HG02763 (cell line): ENCODE measurements around the gene FAM83E.
"Not testable (repeated sequence)": the region's sequence is repeated elsewhere in the genome, so short reads cannot be mapped to it uniquely, and the experiment has no call there.

ENCODE experiments used
- ATAC-seq: cut with Tn5 transposase; IDR thresholded peaks from one replicate; pipeline ENCODE4 v1.9.1; 2021; ENCODE audit warnings: mild to moderate bottlenecking, moderate library complexity; ENCODE audit not compliant: unreplicated experiment

Gene FAM83E

DNA sequence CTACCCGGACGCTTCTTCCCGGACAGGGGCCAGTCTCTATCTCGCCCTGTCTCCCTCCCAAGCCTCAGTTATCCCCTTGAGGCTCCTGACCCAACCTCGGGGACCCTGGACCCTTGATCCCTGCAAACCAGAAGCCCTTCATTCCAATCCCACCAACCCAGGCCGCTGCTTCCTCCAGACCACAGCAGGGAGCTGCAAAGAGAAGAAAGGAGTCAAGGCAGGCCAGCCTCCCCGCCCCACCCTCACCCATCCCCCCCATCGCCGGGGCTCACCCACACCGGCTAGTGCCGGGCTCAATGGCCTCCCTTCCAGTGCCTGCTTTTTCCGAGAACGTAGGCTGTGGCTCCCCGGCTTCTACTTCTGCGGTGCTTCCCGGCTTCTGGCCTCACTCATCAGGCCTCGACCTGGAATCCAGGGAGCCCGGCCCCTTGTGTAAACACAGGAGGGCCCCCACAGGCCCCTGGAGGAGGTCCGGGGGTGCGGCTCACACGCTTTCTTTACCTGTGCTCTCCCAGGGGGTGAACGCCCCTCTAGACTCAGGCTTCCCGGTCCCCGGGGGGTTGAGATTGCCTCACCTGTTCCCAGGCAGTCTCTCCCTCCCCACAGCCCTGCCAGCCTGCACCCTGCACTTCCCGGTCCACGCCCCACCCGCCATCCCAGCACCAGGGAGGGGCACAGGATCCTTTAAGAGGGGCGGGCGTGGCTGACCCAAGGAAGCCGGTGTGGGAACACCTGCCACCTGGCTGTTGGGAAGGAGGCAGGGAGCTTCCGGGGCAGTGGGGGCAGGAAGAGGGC lies at the start of gene FAM83E:
Gene FAM83E, minus strand, starts transcription at position 641 of the 795 bp plus-strand sequence. CDS start 1,704 bp downstream, outside the sequence.
- ATAC-seq, result no peak

DNA sequence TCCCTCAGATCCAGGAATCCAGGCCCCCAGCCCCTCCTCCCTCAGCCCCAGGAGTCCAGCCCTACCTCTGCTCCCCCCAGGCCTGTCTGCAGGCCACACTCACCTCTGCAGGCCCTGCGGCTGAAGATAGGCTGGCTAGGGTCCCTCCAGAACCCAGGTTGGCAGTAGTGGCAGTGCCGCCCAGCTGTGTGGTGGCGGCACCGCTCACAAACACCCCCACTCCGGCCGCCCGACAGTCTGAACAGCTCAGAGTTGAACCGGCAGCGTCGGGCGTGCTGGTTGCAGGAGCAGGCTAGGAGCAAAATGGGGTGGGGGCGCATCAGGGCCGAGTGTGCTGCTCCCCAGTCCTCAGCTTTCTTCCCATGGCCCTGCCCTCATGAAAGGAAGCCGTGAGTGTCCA lies 49.6 kb upstream of the FAM83E start:
- ATAC-seq, result no peak

DNA sequence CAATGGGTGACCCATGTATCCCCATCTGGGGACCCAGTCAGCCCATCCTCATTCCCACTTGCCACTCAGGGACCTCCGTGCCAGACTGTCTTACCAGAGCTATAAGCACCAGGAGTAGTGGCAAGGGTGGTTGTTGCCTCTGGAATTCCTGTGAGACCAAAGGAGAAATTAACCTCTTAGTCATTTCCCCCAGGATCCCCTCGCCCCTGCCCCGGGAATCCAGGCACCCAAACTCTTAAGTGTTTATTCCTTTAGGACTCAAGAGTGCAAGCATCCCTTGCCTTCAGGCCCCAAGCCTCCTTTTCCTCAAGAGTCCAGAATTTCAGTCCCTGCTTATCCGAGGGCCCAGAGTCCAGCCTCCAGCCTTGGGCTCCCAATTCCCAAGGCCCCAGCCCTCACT lies 48.8 kb upstream of the FAM83E start:
- ATAC-seq, result no peak

DNA sequence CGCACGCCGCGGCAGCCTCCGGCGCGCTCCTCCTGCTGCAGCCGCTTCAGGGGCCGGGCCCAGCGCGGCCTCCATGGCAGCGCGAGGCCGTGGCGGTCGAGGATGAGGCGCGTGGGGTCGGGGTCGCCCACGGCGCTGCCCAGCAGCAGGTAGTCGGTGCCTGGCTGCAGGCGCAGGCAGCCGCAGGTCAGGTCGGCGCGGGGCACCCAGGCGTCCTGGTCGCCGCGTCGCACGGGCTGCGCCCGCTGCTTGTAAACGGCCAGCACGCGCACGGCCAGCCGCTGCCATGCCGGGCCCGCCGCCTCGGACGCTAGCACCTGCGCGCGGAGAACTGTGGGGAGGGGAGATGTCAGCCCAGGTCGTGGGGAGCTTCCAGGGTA lies 46.8 kb upstream of the FAM83E start:
- no peak for ATAC-seq

DNA sequence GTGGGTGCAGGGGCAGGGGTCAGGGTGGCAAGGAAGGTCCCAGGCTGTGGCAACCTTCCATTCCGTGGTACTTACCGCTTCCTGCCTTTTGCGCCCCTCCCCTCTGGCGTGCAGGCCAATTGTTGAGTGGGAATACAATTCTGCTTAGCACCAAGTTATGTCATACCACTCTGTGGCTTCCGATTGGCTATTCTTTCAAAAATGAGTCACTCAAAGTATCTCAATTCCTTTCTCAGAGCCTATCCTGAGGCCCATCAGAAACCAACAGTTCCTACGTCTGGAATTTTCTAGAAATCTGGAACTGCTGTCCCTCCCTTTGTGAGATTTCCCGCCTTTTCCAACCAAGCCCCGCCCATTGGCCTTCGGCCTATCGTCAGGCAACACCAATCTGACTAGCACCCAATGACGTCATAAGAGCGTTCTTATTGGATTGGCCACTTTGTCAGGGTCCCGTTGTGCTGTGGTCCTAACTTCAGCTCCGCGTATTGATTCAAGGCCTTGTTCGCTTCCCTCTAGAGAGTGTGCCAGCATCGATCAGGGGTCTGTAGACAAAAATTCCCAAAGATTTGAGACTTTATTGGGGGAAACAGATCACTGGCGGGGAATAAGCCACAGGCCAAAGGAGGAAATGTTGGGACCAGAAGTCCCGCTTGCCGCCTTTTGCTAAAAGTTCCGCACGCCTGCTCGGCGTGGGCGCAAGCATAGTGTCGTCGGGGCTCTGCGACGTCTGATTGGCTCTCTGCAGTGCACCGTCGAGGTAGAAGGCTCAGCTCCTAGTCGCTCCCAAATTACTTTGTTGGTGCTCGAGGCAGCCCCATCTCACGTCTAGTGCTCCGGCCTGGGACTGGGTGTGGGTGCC lies 46.2 kb upstream of the FAM83E start:
- ATAC-seq, result peak; percentile 75

DNA sequence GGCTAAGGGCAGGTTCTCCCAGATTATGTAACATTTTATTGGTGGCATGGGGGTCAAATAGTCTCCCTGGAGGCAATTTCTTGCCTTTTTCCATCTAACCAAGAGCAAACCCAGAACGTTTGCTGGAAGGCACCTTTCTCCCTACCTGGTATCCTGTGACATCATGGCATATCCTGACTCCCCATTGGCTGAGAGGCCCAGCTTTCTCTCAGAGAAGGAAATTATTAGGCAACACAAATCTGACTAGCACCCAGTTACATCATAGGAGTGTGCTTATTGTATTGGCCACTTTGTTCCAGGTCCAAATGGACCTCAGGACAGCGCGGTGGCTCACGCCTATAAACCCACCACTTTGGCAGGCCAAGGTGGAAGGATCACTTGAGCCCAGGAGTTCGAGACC lies 44.9 kb upstream of the FAM83E start:
- ATAC-seq, result no peak

DNA sequence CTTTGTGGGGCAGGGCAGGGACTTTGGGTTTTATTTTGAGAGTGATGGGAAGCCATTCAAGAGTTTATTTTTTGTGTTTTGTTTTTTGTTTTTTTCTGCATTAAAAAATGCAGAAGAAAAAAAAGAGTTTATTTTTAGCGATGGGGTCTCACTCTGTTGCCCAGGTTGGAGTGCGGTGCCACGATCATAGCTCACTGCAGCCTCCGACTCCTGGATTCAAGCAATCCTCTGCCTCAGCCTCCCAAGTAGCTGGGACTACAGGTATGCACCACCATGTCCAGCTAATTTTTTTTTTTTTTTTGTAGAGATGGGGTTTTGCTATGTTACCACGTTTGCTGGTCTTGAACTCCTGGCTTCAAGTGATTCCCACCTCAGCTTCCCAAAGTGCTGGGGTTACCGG lies 43.6 kb upstream of the FAM83E start:
- no peak for ATAC-seq

DNA sequence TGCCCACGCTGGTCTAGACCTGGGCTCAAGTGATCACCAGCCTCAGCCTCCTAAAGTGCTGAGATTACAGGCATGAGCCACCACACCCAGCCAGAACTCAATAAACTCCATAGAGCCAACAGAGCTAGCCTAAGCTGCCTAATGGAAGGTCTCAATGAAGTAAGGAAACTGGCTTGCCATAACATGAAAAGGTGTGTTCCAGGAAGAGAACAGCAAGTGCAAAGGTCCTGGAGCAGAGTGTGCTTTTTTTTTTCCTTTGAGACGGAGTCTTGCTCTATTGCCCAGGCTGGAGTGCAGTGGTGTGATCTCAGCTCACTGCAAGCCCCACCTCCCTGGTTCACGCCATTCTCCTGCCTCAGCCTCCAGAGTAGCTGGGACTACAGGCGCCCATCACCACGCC lies 43.0 kb upstream of the FAM83E start:
- ATAC-seq, result not testable (repeated sequence)

DNA sequence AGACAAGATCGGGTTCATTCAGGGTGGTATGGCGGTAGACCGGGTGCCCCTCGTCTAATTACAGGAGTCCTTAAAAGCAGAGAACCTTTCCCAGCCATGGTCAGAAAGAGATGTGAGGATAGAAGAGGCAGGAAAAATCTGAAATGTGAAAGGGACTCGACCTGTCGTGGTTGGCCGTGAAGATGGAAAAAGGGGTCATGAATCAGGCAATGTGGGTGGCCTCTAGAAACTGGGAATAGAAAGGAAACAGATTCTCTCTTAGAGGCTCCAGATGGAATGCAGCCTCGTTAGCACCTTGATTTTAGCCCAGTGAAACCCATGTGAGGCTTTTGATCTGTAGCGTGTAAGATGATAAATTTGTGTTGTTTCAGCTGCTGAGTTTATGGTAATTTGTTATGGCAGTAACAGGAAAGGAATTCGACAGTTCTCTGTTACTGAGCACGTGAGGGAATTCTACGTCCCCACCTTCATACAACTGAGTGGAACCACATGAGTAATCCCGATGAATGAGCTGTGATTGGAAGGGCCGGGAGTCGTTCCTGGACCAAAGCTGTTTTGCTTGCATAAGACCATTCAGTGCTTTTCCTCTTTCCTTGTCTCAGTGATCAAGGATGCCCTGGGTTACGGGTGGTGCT lies 42.1 kb upstream of the FAM83E start:
- ATAC-seq, result no peak

DNA sequence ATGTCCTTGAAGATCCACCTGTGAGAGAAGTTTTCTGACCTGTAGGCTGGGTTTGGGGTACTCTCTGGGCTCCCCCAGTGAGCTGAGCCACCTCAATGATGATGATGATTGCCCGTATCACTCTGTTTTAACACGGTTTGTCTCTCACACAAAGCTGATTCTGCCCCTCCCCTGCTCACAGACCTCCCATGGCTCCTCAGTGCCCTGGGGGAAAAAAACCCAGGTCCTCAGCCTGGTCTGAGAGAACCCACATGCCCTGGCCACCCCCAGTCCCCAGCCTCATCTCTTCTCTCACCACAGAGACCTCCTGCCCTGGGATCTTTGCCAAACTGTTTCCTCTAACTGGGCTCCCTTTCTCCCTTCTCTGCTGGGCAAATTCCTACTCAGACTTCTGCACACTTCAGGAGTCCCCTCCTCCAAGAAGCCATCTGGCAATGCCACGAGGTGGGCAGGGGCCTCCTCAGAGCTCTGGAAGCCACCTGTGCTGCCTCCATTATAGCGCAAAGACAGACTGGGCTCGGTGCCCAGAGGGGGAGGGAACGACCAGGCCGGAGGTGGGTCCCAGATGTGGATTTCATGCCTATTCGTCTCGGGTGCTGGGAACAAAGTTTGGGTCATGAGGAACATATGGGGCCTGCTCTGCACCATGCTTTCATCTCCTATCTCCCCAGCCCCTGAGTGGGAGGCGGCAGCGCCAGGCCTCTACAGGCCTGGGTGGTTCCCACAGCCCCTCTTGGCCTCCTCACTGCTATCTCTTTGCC lies 39.6 kb upstream of the FAM83E start:
- no peak for ATAC-seq

DNA sequence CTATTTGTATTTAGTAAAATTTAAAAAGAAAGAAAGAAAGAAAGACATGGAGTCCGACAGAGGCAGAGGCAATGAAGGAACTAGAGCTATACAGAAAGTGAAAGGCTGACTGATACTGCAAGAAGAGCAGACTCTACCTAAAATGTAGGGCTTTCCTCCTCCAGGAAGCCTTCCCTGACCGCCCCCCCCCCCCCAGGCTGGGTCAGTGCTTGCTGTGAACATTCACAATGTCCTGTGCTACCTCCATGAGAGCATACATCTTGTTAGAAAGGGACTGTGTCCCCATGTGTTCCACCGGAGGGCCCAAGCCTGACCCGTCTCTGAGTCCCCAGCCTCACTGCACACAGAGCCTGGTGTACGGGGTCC lies 36.8 kb upstream of the FAM83E start:
- ATAC-seq, result no peak

DNA sequence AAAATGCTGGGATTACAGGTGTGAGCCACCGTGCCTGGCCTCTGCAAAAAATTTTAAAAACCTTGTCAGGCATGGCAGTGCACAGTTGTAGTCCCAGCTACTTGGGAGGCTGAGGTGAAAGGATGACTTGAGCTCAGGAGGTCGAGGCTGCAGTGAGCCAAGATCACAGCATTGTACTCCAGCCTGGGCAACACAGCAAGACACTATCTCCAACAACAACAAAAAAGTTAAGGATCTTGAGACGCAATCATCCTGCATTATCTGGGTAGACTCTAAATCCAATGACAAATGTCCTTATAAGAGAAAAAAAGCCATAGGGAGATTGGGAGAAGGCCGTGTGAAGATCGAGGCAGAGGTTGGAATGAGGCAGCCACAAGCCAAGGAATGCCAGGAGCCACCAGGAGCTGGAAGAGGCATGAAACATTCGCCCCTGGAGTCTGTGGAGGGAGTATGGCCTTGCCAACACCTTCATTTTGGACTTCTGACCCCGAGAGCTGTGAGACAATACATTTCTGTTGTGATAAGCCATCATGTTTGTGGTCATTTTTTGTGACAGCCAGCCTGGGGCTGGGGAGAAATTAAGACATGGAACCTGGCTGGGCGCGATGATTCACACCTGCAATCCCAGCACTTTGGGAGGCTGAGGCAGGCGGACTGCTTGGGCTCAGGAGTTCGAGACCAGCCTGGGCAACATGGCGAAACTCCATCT lies 36.3 kb upstream of the FAM83E start:
- no peak for ATAC-seq

DNA sequence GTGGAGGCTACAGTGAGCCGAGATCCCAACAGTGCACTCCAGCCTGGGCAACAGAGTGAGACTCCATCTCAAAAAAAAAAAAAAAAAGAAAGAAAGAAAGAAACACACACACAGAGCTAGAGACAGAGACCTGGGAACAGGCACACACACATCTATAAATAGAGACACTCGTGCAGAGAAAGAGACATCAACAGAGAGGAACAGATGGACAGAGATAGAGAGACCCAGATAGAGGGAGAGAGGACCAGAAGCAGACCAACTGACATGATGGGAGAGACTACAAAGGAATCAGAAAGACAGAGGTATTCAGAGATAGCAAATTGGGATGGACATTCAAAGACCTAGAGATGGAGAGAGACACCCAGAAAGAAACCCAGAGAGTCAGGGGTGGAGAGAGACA lies 33.3 kb upstream of the FAM83E start:
- ATAC-seq, result no peak

DNA sequence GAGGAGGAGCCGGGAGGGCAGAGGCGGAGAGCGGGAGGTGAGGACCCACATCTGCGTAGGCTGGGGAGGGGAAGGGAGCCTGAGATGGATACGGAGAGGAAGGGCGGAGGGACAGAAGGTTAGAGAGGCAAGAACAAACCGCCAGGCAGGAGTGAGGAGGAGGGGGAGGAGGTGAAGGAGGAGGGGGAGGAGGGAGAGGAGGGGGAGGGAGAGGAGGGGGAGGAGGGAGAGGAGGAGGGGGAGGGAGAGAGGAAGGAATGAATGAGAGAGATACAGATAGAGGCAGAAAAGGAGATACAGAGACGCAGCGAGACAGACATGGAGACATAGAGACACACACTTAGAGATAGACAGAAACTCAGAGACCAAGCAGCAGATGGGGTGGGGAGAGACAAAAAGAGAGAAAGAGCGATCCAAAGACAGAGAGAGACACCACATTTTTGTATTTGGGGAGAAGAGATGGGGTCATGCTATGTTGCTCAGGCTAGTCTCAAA lies 31.9 kb upstream of the FAM83E start:
- no peak for ATAC-seq

DNA sequence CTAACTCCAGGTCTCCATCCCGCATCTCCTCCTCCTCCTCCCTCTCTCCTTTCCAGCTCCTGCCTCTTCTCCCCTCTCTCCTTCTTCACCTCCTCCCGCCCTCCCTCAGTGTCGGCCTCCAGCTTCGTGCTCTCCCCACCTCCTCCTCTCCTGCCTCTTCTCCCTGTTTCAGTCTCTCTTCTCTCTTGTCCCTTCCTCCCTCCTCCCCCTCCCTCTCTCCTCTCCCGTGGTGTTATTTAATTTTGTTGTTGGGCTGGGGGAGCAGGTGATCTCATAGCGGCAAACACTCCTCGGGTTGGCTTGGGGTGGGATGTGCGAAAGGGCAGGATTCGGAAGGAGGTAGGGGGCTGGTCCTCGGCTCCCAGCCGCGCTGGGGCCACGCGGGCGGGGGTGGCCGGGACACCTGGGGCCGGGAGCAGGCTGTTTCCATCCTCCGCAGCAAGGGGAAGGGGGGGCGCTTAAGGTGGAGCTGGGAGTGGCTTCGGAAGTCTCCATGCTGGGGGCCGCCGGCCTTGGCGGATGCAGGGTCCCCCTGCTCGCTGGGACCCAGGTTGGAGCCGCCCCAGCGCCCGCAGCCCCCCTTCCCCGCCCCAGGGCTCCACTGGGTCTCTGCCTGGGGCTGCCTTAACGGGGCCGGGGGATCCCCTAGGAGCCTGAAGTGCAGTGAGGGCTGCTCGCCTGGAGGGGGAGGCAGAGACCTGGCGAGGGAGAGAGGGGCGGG lies 31.3 kb upstream of the FAM83E start, which contains the start of gene CA11:
Gene CA11, minus strand, starts transcription at position 187 of the 721 bp plus-strand sequence. CDS start 555 bp downstream, outside the sequence.
- peak; percentile 79 for ATAC-seq

DNA sequence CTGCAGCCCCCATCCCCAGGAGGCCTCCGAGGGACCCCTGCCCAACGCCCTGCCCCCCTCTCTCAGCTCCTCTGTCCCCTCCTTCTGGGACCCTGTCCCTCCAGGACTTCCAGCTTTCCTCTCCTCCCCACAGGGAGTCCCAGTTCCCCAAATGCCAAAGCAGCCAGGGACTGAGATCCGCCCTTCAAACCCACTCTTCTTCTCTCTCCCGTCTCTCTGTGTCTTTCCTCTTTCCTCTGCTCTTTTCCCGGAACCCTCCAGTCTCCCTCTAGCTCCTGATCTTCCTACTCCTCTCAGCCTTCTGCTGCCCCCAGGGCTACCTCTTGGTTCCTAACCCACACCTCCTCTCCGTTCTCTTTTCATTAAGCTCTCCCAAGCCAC lies 30.7 kb upstream of the FAM83E start:
- no peak for ATAC-seq

DNA sequence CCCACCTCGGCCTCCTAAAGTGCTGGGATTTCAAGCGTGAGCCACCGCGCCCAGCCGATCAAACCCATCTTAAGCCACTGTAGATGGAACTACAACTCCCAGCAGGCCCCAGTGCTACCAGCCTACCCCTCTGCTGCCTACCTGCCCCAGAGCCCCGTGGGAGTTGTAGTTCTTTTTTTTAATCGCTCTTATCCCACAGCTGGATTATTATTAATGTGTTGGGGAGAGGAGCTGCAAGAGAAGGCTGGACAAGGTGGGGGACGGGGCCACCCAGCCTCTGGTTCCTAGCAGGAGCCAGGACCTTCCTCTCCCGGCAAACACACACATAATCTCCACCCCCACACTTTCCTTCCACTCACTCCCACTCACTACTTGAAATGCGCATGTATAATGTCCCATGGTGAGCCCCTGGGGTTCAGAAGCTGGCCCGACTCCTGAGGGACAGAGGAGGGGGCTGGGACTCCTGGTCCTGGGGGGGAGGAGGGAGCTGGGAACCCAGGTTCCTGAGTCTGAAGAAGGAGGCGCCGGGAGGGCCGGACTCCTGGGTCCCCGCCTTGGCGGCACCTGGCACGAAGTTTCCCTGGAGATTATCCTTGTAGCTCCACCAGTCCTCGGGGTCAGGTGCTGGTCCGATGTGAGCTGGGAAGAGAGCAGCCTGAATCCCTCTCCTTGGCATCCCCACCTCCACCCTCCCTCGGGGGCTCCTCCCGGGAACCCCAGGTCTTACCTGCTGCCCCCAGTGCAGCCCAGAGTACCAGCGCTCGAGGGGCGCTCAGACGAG lies 30.2 kb upstream of the FAM83E start:
- ATAC-seq, result no peak

DNA sequence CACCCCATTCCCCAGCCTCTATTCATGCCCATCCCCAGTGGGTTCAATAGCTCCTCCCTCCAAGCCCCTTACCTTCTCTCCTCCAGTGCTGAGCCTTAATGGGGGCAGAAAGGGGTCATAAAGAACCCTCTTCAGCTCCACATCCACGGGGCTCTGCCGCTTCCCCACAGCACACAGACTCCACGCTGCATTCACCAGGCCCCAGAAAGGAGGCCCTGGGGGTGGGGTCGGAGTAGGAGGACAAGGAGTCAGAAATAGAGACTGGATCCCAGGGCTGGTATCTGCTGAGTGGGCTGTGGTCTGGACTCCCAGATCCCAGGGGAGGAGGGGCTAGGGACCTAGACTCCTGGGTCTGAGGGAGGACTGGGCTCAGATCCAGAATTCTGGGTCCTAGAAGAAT lies 29.5 kb upstream of the FAM83E start:
- ATAC-seq, result no peak

DNA sequence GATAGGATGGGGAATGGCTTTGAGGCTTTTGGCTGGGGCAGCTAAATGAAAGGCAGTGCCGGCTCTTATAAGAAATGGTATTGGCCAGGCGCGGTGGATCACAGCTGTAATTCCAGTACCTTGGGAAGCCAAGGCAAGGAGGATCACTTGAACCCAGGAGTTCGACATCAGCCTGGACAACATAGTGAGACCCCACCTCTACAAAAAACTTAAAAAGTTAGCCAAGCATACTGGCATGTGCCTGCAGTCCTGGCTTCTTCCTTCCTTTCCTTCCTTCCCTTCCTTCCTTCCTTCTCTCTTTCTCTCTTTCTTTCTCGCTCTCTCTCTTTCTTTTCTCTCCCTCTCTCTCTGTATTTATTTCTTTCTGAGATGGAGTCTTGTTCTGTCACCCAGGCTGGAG lies 28.0 kb upstream of the FAM83E start:
- ATAC-seq, result no peak
